Stimulated activated naive B cell treated with anti-CD40 and anti-IgM and Interleukin-4, amounts not matched to agents 10 μg/mL and 1 μg/mL and 100 μg/mL, for 72 hours (primary cell): ENCODE results near the gene SLC35B3.

Source experiments
- ATAC-seq, 2 donors: fragments of 150-1000 bp; cut with Tn5 transposase; replicated peaks; 2 replicates each; pipeline ENCODE4 v1.10.0; 2021; ENCODE audit warnings: moderate library complexity in 1 of 2
- DNase-seq: peaks from one replicate; pipeline ENCODE4 v3.0.0; 2021
- H3K27ac Mint-ChIP-seq: one replicate; pipeline ENCODE4 v1.8.0; 2022; ENCODE audit warnings: mild to moderate bottlenecking, mixed read lengths
- H3K27me3 Mint-ChIP-seq, 2 donors: one replicate each; pipeline ENCODE4 v1.8.0; 2022; ENCODE audit warnings: mixed read lengths in 2 of 2
- H3K36me3 Mint-ChIP-seq, 2 donors: one replicate each; pipeline ENCODE4 v1.8.0; 2022; ENCODE audit warnings: mixed read lengths in 2 of 2, mild to moderate bottlenecking in 1 of 2
- H3K4me1 Mint-ChIP-seq, 2 donors: one replicate each; pipeline ENCODE4 v1.8.0; 2022; ENCODE audit warnings: mixed read lengths in 2 of 2, mild to moderate bottlenecking in 1 of 2
- H3K4me3 Mint-ChIP-seq, 2 donors: one replicate each; pipeline ENCODE4 v1.8.0; 2022; ENCODE audit warnings: mild to moderate bottlenecking in 2 of 2, mixed read lengths in 2 of 2, moderate library complexity in 1 of 2
- H3K9me3 Mint-ChIP-seq, 2 donors: one replicate each; pipeline ENCODE4 v1.8.0; 2022; ENCODE audit warnings: mixed read lengths in 2 of 2, mild to moderate bottlenecking in 1 of 2

Gene SLC35B3

DNA sequence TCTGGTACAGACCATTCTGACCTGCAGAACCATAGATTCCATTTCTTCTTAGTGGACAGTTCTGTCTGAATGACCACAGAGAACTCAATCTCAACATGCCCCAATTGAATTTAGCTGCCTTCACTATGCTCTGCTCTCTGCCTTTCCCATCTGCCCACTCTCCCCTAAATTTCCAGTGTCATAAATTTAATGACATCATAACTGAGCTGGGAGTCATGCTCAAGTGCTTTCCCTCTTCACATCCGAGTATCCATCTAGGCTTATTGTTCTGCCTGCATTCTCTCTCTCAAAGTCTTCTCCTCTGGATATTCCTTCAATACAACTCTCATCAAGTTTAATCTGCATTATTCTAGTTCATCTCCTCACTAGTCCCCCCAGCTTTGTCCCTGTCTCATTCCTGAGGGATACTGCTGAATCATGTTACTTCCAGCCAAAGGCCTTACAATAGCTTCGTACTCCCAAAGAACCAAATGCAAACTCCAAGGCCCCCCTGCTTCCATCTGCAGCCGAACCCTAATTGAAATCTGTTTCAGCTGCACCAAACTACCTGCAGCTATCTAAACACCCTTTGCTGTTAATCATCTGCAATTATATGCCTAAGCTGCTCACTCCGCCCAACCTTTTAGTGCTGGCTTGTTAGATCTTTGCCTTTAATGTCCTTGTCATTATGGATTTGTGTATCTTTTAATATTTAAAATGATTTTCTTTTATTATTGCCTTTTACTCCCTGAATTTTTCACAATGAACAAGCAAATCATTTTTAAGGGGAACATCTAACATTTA, 46.1 kb downstream of the SLC35B3 start:
- Mint-ChIP-seq H3K27ac (no peak overlapping the region), H3K9me3 (no peaks in the 10 kb centered on the region), H3K4me3 (no peak overlapping the region), H3K36me3 (no peaks in the 10 kb centered on the region), H3K27me3 (peaks cover 7 to 9% of the 10 kb centered on the region in 2 donors), H3K4me1 (peaks cover 4 to 9% of the 10 kb centered on the region in 2 donors)
- DNase-seq (no peak), ATAC-seq (no peak)

DNA sequence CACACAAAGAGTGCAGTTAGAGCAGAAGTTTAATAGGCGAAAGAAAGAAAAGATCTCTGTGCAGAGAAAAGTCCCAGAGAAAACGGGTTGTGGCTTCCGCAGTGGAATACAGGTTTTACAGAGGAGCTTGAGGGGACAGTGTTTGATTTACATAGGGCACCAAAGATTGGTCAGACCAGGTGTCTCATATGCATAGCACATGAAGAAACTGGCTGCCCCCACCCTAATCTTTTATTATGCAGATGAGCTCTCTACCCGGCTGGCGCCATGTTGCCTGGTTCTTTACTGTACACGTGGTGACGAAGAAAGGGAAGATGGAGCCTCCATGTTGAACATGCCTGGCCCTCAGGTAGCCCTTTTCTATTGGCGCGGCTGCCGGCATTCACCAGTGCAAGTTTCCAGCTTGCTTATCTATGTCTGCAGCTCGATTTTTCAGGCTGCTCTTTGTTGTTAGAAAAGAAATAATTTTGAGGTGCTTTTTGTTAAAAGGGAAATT, 47.4 kb downstream of the SLC35B3 start:
- H3K4me1 Mint-ChIP-seq: peaks cover 4 to 9% of the 10 kb centered on the region in 2 donors
- no peak overlapping the region for H3K27ac Mint-ChIP-seq
- no peaks in the 10 kb centered on the region for H3K36me3 Mint-ChIP-seq
- no peak for ATAC-seq
- no peak overlapping the region for H3K4me3 Mint-ChIP-seq
- no peak for DNase-seq
- H3K27me3 Mint-ChIP-seq: peaks cover 7 to 9% of the 10 kb centered on the region in 2 donors
- no peaks in the 10 kb centered on the region for H3K9me3 Mint-ChIP-seq

DNA sequence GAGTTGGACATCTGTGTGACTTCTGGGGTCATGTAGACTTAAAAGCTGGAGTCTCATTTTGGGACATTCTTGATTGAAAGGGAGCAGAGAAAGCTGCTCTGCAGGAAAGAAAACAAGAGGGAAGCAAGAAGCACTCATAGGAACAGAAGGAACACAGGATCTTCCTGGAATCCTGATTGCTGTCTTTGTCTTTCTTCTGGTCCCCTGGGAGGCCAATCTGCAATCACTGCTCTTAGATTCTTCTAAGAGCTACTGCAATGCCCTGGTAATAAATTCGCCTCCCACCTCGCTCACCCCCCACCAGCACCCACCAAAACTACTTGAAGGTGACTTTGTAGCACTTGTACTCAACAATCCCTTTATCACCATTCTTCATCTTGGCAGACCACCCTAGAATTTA, 51.8 kb downstream of the SLC35B3 start:
- no peak overlapping the region for H3K27ac Mint-ChIP-seq
- peaks cover 10 to 22% of the 10 kb centered on the region in 2 donors for H3K27me3 Mint-ChIP-seq
- H3K9me3 Mint-ChIP-seq: no peaks in the 10 kb centered on the region
- no peak for DNase-seq
- no peaks in the 10 kb centered on the region for H3K36me3 Mint-ChIP-seq
- no peak for ATAC-seq
- H3K4me1 Mint-ChIP-seq: no peaks in the 10 kb centered on the region
- H3K4me3 Mint-ChIP-seq: no peak overlapping the region

DNA sequence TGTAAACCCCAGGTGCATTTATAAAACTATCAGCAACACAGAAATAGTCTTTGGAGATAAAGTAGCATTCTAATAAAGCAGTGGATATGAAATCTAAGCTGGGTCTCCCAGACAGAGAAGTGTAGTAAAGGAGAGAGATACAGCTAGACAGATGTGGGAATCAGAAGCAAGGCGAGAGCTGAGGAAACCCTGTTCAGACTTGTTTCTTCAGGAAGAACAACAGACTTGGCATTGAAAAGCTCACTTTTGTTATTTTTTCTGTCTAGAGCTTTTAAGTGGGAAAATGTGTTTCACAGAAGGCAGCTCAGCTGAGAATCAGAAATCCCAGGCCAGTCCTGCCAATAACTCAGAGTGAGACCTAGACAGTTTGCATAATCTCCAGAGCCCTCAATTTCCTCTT, 52.9 kb downstream of the SLC35B3 start:
- H3K9me3 Mint-ChIP-seq: no peaks in the 10 kb centered on the region
- no peak overlapping the region for H3K27ac Mint-ChIP-seq
- H3K4me1 Mint-ChIP-seq: no peaks in the 10 kb centered on the region
- ATAC-seq: no peak
- DNase-seq: no peak
- no peaks in the 10 kb centered on the region for H3K36me3 Mint-ChIP-seq
- peaks cover 10 to 19% of the 10 kb centered on the region in 2 donors for H3K27me3 Mint-ChIP-seq
- no peak overlapping the region for H3K4me3 Mint-ChIP-seq

DNA sequence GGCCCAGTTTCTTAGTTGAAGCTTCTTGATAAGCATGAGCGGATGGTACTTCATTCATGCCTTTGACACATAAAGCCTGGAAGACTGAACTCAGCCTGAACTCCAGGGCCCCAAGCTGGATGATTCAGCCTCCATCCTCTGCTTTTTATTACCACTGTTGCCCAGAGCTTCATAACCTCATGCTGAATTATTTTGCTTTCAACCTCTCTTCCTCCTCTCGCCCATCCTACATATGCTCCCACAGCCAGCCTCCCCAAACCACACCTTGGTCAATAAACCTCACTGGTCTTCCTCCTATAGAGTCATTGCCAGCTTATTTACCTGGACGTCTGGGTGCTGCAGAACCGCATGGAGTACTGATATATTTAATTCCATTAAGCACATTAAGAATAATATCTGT, 59.4 kb downstream of the SLC35B3 start:
- Mint-ChIP-seq H3K27me3 (peaks cover 18 to 23% of the 10 kb centered on the region in 2 donors), H3K36me3 (no peaks in the 10 kb centered on the region), H3K9me3 (peaks cover 0 to 3% of the 10 kb centered on the region in 2 donors), H3K27ac (no peak overlapping the region), H3K4me3 (no peak overlapping the region), H3K4me1 (no peaks in the 10 kb centered on the region)
- DNase-seq (no peak), ATAC-seq (no peak)
